Liver (tissue), 9 donors: ENCODE measurements around the gene ADORA2B. TPM values are rescaled to one million over a fixed set of nuclear protein-coding genes. Genes with fewer than 3 reads are reported as not detected.
A peak's percentile ranks its signal among the peaks of the same experiment; 100 is the strongest.

Experiments used
- DNase-seq: peaks from one replicate; pipeline ENCODE4 v3.0.0-alpha.2; 2017; ENCODE audit warnings: low spot score
- H3K27ac ChIP-seq, 2 donors: one replicate each; pipeline ENCODE4 v1.7.0; 2013; ENCODE audit warnings: inconsistent platforms in 2 of 2, low read length in 2 of 2, control low read depth in 1 of 2, low read depth in 1 of 2, mild to moderate bottlenecking in 1 of 2
- H3K27me3 ChIP-seq, 4 donors: one replicate each; pipeline versions ENCODE4 v1.6.1 to v1.7.0; 2013; ENCODE audit warnings: low read length in 3 of 4, inconsistent platforms in 1 of 4, mild to moderate bottlenecking in 1 of 4, moderate library complexity in 1 of 4; ENCODE audit not compliant: control insufficient read depth in 4 of 4, insufficient read depth in 4 of 4
- H3K36me3 ChIP-seq, 4 donors: one replicate each; pipeline versions ENCODE4 v1.6.1 to v1.7.0; 2013; ENCODE audit warnings: low read length in 3 of 4, mild to moderate bottlenecking in 3 of 4, low read depth in 1 of 4, moderate library complexity in 1 of 4; ENCODE audit not compliant: control insufficient read depth in 4 of 4, insufficient read depth in 3 of 4
- H3K4me1 ChIP-seq, 4 donors: one replicate each; pipeline versions ENCODE4 v1.6.1 to v1.7.0; 2013; ENCODE audit warnings: low read length in 3 of 4, mild to moderate bottlenecking in 3 of 4, moderate library complexity in 1 of 4; ENCODE audit not compliant: control insufficient read depth in 4 of 4, insufficient read depth in 4 of 4
- H3K4me3 ChIP-seq, 3 donors: one replicate each; pipeline versions ENCODE4 v1.6.1 to v1.7.0; 2013; ENCODE audit warnings: low read length in 3 of 3, control low read depth in 1 of 3, low read depth in 1 of 3, mild to moderate bottlenecking in 1 of 3
- H3K9ac ChIP-seq, 2 donors: one replicate each; pipeline ENCODE4 v1.7.0; 2013; ENCODE audit warnings: low read length in 2 of 2, mild to moderate bottlenecking in 2 of 2, moderate library complexity in 2 of 2, control low read depth in 1 of 2, low read depth in 1 of 2
- H3K9me3 ChIP-seq, 4 donors: one replicate each; pipeline versions ENCODE4 v1.6.1 to v1.7.0; 2013; ENCODE audit warnings: low read length in 3 of 4; ENCODE audit not compliant: control insufficient read depth in 4 of 4
- FOXA2 ChIP-seq: IDR thresholded peaks from 2 replicates; pipeline ENCODE4 v1.6.1; 2016; ENCODE audit warnings: antibody characterized with exemption
- GABPA ChIP-seq, 2 donors: IDR thresholded peaks in 1 of 2; conservative IDR thresholded peaks in 1 of 2; 2 replicates each; pipeline ENCODE4 v1.6.1; 2016; ENCODE audit warnings: antibody characterized with exemption in 2 of 2, mild to moderate bottlenecking in 1 of 2, moderate library complexity in 1 of 2
- HNF4G ChIP-seq: IDR thresholded peaks from 2 replicates; pipeline ENCODE4 v1.6.1; 2016; ENCODE audit warnings: antibody characterized with exemption
- RAD21 ChIP-seq, 2 donors: IDR thresholded peaks; 2 replicates each; pipeline ENCODE4 v1.6.1; 2016; ENCODE audit warnings: antibody characterized with exemption in 2 of 2, mild to moderate bottlenecking in 2 of 2
- SP1 ChIP-seq: IDR thresholded peaks from 2 replicates; pipeline ENCODE4 v1.6.1; 2018; ENCODE audit warnings: antibody characterized with exemption, mild to moderate bottlenecking
- TAF1 ChIP-seq: conservative IDR thresholded peaks from 2 replicates; pipeline ENCODE4 v1.6.1; 2016; ENCODE audit warnings: antibody characterized with exemption, mild to moderate bottlenecking
- YY1 ChIP-seq: IDR thresholded peaks from 2 replicates; pipeline ENCODE4 v1.6.1; 2016; ENCODE audit warnings: antibody characterized with exemption, mild to moderate bottlenecking
- WGBS: extraction: QIAGEN DNeasy Blood & Tissue Kit; methylation state at CpG from one replicate; pipeline ENCODE4 v1.1.7; 2013; 5-methylcytosine and 5-hydroxymethylcytosine counted together
- polyA plus RNA-seq, 2 donors: library from polyadenylated mRNA; stranded (reverse) in 1 of 2; unstranded in 1 of 2; fragments of 200-250 nt in 1 of 2; fragments of >200 nt in 1 of 2; fragmentation: Nextera tagmentation in 1 of 2; extraction: Ambion mirVana in 1 of 2; gene quantifications; one replicate each; pipeline versions ENCODE4 v1.2.1 to v1.2.3, GENCODE V29; 2013 to 2015
- total RNA-seq, 2 donors: library from RNA; depleted of rRNA; stranded (reverse); fragments of >200 nt; gene quantifications; one replicate each; pipeline ENCODE4 v1.2.3, GENCODE V29; 2014
- TF ChIP-seq, protein P1 (sequence below): IDR thresholded peaks from 2 replicates; pipeline ENCODE4 v1.6.1; 2016; ENCODE audit warnings: antibody characterized with exemption, mild to moderate bottlenecking
- TF ChIP-seq, protein P2 (sequence below): IDR thresholded peaks from 2 replicates; pipeline ENCODE4 v1.6.1; 2016; ENCODE audit warnings: antibody characterized with exemption
- TF ChIP-seq, protein P3 (sequence below): fragments of 150-350 bp; IDR thresholded peaks from 2 replicates; pipeline ENCODE4 v1.5.1; 2017; ENCODE audit warnings: improper control_type of control experiment, low read depth, low read length; ENCODE audit not compliant: missing input control
- TF ChIP-seq, protein P4 (sequence below): IDR thresholded peaks from 2 replicates; pipeline ENCODE4 v1.6.1; 2016; ENCODE audit warnings: antibody characterized with exemption
- donor health status: healthy.
- donor health status: healthy.
- donor health status: healthy.
- donor health status: healthy.
- donor health status: healthy.

ADORA2B gene
- total and polyA plus RNA-seq, 4 donors: 0.24 to 3.3 (median 0.28) TPM

DNA sequence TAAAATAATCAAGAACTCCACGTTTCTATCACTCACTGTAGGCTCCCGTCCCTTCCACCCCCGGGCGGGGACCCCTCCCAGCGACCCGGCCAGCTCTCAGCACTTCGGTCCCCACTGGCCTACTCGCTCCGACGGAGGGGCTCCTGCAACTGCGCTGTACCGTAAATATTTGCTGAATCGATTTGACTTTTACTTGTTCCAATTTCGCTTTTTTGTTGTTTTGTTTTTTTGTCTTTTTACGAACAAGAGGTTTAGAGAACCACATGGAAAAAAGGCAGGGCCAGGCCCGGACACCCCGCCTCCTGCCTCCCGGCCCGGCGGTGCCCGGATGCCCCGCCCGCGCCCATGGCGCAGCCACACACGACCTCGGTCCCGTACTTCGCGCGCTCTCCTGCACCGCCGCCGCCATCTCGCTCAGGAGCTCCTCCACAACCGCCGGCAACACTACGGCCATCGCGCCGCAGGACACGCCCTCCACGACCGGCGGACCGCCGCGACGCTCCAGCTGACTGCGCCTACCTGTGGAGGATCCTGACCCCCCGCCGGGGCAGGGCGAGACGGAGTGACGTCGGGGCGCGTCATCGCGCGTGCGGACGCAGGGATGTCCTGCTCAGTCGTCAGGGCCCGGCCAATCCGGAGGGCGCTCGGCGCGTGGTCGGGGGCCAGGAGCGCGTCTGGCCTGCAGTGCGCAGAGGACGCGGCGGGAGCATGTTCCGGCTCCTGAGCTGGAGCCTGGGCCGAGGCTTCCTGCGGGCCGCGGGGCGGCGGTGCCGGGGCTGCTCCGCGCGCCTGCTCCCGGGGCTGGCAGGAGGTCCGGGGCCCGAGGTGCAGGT lies 54.4 kb downstream of the ADORA2B start, which contains the start of the genes TTC19 and ZSWIM7 (continued):
- TF ChIP-seq, protein P1, sequence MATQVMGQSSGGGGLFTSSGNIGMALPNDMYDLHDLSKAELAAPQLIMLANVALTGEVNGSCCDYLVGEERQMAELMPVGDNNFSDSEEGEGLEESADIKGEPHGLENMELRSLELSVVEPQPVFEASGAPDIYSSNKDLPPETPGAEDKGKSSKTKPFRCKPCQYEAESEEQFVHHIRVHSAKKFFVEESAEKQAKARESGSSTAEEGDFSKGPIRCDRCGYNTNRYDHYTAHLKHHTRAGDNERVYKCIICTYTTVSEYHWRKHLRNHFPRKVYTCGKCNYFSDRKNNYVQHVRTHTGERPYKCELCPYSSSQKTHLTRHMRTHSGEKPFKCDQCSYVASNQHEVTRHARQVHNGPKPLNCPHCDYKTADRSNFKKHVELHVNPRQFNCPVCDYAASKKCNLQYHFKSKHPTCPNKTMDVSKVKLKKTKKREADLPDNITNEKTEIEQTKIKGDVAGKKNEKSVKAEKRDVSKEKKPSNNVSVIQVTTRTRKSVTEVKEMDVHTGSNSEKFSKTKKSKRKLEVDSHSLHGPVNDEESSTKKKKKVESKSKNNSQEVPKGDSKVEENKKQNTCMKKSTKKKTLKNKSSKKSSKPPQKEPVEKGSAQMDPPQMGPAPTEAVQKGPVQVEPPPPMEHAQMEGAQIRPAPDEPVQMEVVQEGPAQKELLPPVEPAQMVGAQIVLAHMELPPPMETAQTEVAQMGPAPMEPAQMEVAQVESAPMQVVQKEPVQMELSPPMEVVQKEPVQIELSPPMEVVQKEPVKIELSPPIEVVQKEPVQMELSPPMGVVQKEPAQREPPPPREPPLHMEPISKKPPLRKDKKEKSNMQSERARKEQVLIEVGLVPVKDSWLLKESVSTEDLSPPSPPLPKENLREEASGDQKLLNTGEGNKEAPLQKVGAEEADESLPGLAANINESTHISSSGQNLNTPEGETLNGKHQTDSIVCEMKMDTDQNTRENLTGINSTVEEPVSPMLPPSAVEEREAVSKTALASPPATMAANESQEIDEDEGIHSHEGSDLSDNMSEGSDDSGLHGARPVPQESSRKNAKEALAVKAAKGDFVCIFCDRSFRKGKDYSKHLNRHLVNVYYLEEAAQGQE: peak; percentile 70
- peak; percentile 49 for TF ChIP-seq SP1

DNA sequence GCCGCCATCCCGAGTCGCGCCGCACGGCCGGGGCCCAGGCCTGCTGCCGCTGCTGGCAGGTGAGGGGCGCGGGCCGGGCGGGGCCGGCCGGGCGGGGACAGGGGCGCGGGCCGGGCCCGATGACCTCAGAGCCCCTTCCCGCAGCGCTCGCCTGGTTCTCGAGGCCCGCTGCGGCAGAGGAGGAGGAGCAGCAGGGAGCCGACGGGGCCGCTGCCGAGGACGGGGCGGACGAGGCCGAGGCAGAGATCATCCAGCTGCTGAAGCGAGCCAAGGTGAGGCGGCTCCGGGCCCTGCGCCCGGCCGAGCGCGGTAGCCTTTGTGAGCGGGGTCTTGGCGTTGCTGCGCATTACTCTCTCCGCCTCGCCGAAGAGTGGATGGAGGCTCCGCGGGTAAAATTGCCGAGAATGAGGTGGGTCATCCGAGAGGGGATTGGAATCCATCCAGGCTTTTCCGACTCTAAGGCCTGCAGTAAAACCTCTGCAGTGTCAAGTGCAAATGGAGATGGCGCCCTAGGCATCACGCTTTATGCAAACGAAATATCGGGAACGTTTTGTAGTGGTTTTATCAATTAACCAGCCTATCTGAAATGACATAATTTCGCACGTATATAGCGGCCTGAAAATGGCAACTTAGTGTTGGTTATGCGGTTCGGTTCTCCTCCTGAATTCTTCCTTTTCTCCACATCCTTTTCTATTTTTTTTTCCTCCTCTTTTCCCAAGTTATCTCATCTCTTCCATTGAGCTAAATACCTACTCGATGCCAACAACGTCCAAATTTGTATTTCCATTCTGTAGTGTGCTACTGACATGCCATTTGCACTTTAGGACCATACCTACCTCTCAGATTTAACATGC lies 55.3 kb downstream of the ADORA2B start:
- H3K9me3 ChIP-seq: no peaks in the 10 kb centered on the region
- TF ChIP-seq, protein P2, sequence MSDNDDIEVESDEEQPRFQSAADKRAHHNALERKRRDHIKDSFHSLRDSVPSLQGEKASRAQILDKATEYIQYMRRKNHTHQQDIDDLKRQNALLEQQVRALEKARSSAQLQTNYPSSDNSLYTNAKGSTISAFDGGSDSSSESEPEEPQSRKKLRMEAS: no peak
- TF ChIP-seq YY1: peak; percentile 62
- 2% methylated on average over 64 of the region's 64 CpGs for WGBS
- peak overlapping the region; percentile 81 to 94 for H3K9ac ChIP-seq
- no peaks in the 10 kb centered on the region for H3K27me3 ChIP-seq
- H3K27ac ChIP-seq: peak overlapping the region; percentile 82 to 99
- peaks cover 4 to 34% (median 28%) of the 10 kb centered on the region in 4 donors for H3K36me3 ChIP-seq
- DNase-seq: peak; percentile 64
- H3K4me3 ChIP-seq: peak overlapping the region; percentile 77 to 93 (median 93)
- peaks cover 3 to 16% (median 8%) of the 10 kb centered on the region in 4 donors for H3K4me1 ChIP-seq

DNA sequence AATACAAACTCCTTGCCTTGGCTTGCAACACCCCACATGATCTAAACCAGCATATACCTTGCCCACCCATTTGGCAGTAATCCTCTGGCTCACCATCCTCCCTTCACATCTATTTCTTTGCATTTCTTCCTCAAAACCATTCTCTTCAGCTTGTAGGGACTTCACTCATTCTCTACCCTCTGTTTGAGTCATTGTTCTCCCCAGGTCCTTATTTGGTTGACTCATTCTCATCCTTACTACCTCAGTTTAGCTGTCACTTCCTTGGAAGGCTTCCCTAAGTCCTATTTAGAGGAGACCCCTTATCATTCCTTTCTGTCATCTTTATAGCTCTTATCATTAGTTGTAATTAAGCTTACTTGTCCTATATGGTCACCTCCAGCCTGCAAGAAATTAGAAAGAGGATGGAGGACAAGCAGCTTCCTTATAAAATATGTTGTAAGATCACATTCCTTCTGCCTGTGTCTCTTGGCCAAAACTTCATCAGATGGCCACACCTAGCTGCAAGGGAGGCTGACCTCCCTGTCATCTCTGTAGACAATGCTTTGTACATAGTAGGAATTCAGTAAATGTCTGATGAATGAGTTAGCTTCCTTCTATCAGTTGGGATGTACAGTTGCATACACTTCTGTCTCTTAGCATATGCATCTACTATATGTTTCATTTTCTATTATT lies 56.4 kb downstream of the ADORA2B start:
- H3K27ac ChIP-seq: no peak overlapping the region
- H3K36me3 ChIP-seq: peaks cover 5 to 46% (median 36%) of the 10 kb centered on the region in 4 donors
- H3K27me3 ChIP-seq: no peaks in the 10 kb centered on the region
- H3K4me1 ChIP-seq: peaks cover 3 to 16% (median 8%) of the 10 kb centered on the region in 4 donors
- DNase-seq: no peak
- H3K9me3 ChIP-seq: no peaks in the 10 kb centered on the region
- no peak overlapping the region for H3K9ac ChIP-seq
- H3K4me3 ChIP-seq: no peak overlapping the region
- TF ChIP-seq GABPA (IDR thresholded peaks at IDR 0.05 in 1 of 2, conservative IDR thresholded peaks at IDR 0.05 in 1 of 2) (no peak), HNF4G (no peak), YY1 (no peak), TAF1 (no peak), FOXA2 (no peak), RAD21 (IDR thresholded peaks at IDR 0.05) (no peak)
- TF ChIP-seq, protein P3, sequence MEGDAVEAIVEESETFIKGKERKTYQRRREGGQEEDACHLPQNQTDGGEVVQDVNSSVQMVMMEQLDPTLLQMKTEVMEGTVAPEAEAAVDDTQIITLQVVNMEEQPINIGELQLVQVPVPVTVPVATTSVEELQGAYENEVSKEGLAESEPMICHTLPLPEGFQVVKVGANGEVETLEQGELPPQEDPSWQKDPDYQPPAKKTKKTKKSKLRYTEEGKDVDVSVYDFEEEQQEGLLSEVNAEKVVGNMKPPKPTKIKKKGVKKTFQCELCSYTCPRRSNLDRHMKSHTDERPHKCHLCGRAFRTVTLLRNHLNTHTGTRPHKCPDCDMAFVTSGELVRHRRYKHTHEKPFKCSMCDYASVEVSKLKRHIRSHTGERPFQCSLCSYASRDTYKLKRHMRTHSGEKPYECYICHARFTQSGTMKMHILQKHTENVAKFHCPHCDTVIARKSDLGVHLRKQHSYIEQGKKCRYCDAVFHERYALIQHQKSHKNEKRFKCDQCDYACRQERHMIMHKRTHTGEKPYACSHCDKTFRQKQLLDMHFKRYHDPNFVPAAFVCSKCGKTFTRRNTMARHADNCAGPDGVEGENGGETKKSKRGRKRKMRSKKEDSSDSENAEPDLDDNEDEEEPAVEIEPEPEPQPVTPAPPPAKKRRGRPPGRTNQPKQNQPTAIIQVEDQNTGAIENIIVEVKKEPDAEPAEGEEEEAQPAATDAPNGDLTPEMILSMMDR: no peak
- TF ChIP-seq, protein P4, sequence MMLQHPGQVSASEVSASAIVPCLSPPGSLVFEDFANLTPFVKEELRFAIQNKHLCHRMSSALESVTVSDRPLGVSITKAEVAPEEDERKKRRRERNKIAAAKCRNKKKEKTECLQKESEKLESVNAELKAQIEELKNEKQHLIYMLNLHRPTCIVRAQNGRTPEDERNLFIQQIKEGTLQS: no peak
- TF ChIP-seq, protein P2: no peak
